ENCODE results near the gene SEZ6L2. TPM values are rescaled to one million over a fixed set of nuclear protein-coding genes. Genes with fewer than 3 reads are reported as not detected.

The SEZ6L2 gene
- total and polyA plus RNA-seq, 2 of the 13 experiments (the other 11 are each of a cell fraction or from before 2014, with no cell fraction given): 14.9 to 16.9 TPM

- TF ChIP-seq ZNF562 (CRISPR knock-in tag; IDR thresholded peaks at IDR 0.05; ENCODE audit: borderline replicate concordance): no peak
- no peak for TF ChIP-seq CHCHD3 (CRISPR knock-in tag; IDR thresholded peaks at IDR 0.05)
- no peak for TF ChIP-seq ZNF878 (CRISPR knock-in tag; IDR thresholded peaks at IDR 0.05)
- TF ChIP-seq NKX3-1 (CRISPR knock-in tag; IDR thresholded peaks at IDR 0.05): no peak
- peak; percentile 82 for TF ChIP-seq TBX2 (CRISPR knock-in tag; IDR thresholded peaks at IDR 0.05; ENCODE audit: borderline replicate concordance)
- no peak for TF ChIP-seq ZNF800 (CRISPR knock-in tag; IDR thresholded peaks at IDR 0.05)
- TF ChIP-seq ATF6 (CRISPR knock-in tag; conservative IDR thresholded peaks at IDR 0.05): peak; percentile 92; the same call in 1 of the 2 replicates
- TF ChIP-seq DPF2 (CRISPR knock-in tag; IDR thresholded peaks at IDR 0.05; ENCODE audit: borderline replicate concordance, low read depth): no peak
- TF ChIP-seq ZNF367 (CRISPR knock-in tag; IDR thresholded peaks at IDR 0.05; ENCODE audit: borderline replicate concordance): no peak
- no peak for TF ChIP-seq ZNF101 (CRISPR knock-in tag; IDR thresholded peaks at IDR 0.05; ENCODE audit: borderline replicate concordance, low read depth)
- no peak; the same call in 1 of the 2 replicates for TF ChIP-seq CAMTA2 (CRISPR knock-in tag; IDR thresholded peaks at IDR 0.05; ENCODE audit: borderline replicate concordance)
- TF ChIP-seq ZNF317 (CRISPR knock-in tag; IDR thresholded peaks at IDR 0.05): peak; percentile 84
- peak; percentile 71 for TF ChIP-seq ZMYM3 (CRISPR knock-in tag; IDR thresholded peaks at IDR 0.05)
- TF ChIP-seq ISX (CRISPR knock-in tag; conservative IDR thresholded peaks at IDR 0.05): no peak
- TF ChIP-seq, protein P1, sequence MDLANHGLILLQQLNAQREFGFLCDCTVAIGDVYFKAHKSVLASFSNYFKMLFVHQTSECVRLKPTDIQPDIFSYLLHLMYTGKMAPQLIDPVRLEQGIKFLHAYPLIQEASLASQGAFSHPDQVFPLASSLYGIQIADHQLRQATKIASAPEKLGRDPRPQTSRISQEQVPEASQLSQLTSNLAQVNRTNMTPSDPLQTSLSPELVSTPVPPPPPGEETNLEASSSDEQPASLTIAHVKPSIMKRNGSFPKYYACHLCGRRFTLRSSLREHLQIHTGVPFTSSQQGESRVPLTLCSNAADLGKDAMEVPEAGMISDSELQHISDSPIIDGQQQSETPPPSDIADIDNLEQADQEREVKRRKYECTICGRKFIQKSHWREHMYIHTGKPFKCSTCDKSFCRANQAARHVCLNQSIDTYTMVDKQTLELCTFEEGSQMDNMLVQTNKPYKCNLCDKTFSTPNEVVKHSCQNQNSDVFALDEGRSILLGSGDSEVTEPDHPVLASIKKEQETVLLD (CRISPR knock-in tag; IDR thresholded peaks at IDR 0.05; ENCODE audit: low read depth): peak; percentile 60; the same call in 1 of the 2 replicates
- TF ChIP-seq ZFY (CRISPR knock-in tag; IDR thresholded peaks at IDR 0.05): peak; percentile 92
- TF ChIP-seq, protein P2, sequence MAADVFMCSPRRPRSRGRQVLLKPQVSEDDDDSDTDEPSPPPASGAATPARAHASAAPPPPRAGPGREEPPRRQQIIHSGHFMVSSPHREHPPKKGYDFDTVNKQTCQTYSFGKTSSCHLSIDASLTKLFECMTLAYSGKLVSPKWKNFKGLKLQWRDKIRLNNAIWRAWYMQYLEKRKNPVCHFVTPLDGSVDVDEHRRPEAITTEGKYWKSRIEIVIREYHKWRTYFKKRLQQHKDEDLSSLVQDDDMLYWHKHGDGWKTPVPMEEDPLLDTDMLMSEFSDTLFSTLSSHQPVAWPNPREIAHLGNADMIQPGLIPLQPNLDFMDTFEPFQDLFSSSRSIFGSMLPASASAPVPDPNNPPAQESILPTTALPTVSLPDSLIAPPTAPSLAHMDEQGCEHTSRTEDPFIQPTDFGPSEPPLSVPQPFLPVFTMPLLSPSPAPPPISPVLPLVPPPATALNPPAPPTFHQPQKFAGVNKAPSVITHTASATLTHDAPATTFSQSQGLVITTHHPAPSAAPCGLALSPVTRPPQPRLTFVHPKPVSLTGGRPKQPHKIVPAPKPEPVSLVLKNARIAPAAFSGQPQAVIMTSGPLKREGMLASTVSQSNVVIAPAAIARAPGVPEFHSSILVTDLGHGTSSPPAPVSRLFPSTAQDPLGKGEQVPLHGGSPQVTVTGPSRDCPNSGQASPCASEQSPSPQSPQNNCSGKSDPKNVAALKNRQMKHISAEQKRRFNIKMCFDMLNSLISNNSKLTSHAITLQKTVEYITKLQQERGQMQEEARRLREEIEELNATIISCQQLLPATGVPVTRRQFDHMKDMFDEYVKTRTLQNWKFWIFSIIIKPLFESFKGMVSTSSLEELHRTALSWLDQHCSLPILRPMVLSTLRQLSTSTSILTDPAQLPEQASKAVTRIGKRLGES (CRISPR knock-in tag; IDR thresholded peaks at IDR 0.05; ENCODE audit: borderline replicate concordance): no peak
- TF ChIP-seq RFX3 (CRISPR knock-in tag; IDR thresholded peaks at IDR 0.05): peak; percentile 20; the same call in 1 of the 2 replicates
- peak; percentile 60 for TF ChIP-seq ZIK1 (CRISPR knock-in tag; IDR thresholded peaks at IDR 0.05; ENCODE audit: borderline replicate concordance, low read depth)
- no peak; the same call in 1 of the 2 replicates for TF ChIP-seq ZNF569 (CRISPR knock-in tag; IDR thresholded peaks at IDR 0.05; ENCODE audit: borderline replicate concordance)
- TF ChIP-seq ZNF232 (CRISPR knock-in tag; IDR thresholded peaks at IDR 0.05; ENCODE audit: borderline replicate concordance): no peak
These were observed 36.3 kb downstream of the SEZ6L2 start, which contains the start of gene CDIPT (continued) for GRCh38 chr16:29862884-29863668.

All from HepG2 (cell line).